Left forelimb (tissue), 1 donor: ENCODE results near the gene TRIM66.

Experiments used
- DNase-seq: peaks from one replicate; pipeline ENCODE4 v3.0.0-alpha.2; 2018; ENCODE audit warnings: low spot score

TRIM66 gene

DNA sequence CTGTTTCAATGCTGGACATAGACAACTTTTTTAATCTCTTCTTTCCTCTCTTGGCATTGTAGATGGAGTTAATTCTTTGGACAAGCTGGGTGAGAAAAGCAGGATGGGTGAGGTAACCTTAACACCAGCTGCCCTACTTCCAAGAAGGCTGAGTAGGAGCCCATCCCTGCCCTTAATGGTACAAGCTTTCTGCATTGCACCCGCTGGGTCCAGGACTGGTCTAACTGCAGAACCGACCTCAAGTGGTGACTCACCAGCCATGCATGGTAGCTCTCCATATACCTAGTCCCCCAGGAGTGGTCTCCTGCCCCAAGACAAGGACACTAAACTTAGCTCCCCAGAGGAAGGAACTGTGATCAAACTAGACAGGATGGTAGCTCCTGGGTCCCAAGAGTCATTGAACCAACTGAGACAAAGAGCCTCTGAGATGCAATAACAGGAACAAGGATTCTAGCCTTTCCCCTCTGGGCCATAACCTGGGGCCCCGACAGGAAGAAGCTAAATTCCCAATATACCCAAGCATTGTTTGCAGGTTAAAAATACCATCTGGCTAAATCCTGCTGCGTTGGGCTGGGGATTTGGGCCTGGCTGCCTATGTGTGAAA, 32.3 kb upstream of the TRIM66 start:
- DNase-seq, result no peak

- DNase-seq, result no peak
Measured at GRCh38 chr11:8713760-8714454, 31.4 kb upstream of the TRIM66 start.

DNA sequence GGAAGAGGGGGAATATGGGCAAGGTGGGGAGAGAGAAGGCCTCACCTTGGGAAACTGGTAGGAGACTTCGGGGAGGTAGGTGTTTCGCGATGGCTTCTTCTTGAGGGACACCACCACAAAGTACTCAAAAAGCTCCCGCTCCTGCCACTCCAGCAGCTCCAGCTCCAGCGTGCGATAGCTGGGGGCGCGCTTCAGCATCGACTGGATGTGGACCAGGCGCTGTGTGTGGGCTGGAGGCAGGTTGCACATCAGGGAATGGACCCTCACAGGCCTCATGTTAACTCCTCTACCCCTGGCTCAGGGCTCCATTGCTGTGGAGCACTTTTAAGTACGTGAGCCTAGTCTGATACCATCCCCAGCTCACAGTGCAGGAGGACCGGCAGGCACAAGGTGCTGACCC, 30.0 kb upstream of the TRIM66 start:
- no peak for DNase-seq

DNA sequence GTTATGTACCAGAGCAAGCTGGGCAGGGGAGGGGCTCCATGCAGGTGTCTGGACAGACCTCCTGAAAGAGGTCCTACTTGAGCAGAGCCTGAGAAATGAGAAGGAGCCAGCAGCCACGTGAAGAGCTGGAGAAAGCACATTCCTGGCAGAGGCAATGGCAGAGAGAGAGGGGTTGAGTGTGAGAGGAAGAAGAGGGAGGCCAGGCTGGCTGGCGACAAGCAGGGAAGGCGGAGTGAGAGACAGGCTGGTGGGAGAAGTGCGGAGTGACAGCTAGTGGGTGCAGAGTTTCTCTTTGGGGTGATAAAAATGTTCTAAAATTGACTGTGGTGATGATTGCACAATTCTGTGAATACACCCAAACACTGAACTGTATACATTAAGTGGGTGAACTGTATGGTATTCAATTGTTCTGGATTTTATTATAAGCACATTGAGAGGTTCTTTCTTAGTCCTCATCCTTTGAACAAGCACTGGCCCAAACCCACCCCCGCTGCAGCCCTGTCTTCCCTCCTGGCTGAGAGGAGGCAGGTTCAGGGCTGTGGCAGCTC, 29.5 kb upstream of the TRIM66 start:
- DNase-seq, result no peak

GRCh38 chr11:8709777-8710176, 27.3 kb upstream of the TRIM66 start:
- DNase-seq, result no peak

DNA sequence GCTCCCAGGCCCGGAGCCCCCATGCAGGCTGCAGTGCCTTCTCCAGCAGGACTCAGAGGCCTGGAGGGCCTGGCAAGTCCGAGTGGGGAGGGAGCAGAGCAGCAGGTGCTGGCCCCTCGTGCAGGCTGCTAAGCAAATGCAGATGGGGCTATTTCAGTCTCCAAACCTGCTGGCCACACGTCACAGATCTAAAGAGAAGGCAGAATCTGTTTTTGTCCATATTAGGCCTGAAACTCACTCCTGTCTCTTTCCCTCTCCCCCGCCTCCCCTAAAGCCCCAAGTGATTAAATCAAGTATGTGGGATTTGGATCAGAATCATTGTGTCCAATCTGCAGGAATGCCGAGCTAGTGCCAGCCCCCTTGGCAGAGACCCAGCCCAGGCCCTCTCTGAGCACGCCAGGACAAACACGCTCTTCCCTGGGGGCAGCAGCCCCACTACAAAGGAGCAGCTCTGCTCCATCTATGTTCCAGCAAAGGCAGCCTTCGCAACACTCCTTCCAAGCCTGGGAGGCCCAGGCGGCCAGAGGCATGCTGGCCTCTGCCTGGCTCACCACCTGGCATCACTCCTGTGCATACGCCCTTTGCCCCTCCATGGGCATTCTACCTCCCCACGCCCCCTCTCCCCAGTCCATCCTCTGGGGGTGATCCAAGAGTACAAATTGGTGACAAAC, 26.7 kb upstream of the TRIM66 start:
- peak; percentile 92 for DNase-seq

DNA sequence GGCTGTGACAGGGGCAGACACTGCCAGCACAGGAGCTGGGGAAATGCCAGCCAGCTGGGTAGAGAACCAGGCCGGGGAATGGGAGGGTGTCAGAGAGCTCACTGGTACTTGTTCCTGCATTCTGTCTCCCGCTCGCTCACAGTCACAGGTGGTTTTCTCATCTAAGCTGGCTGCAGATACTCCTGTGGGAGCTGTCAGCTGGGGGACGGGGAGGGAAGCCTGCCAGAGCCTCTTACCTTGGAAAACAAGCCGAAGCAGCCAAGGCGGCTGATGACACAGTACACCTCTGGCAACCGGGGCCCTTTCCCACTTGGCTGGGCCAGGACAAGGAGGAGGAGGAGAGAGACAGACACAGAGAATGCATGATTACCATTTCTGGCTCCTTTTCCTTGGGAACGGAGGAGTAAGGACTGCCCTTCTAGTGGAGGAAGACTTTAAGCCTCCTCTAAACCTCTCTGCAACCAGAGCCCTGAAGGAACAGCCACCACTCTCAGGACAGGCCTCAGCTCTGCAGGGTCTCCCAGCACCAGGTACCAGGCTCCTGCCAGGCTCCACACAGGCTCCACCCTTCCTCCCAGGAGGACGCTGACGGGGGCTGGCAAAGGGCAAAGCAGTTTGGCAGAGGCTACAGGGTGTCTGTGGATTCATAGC, 25.2 kb upstream of the TRIM66 start:
- peak; percentile 87 for DNase-seq

GRCh38 chr11:8706673-8707432, 24.4 kb upstream of the TRIM66 start:
- DNase-seq, result no peak

DNA sequence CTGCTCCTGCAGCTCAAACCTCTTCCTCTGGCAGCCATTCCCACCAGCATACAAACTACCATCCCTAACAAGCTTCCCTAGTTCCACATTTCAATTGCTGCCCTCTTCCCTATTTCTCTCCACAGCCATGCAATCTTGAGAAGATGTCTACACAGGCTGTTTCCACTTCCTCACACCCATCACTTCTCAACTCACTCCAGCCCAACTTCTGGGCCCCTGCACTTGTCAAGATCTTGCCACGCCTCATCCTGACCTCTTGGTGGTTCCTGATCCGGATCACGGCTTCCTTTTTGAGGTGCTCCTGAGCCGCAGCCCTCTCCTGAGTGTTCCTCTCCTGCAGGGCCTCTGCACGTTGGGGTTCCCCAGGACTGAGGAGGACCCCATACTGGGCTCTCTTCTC, 22.7 kb upstream of the TRIM66 start:
- DNase-seq, result no peak

DNA sequence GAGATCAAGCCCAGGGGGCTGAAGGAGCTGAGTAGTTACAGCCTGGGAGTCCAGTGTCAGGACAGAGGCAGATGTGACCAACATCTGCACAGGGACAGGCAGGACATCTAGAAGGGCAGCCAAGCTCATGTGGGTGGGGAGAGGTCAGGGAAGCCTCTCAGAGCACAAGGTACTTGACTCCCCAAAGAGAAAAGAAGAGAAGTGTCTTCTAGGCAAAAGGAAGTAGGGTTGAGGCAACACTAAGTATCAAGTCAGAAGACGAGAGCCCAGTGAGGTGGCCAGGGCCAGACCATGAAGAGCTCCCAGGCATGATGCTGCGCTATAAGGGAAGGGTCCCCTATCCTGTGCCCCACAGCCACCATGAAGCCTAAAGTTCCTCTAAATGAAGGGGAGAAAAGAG, 21.7 kb upstream of the TRIM66 start:
- no peak for DNase-seq

- DNase-seq, result no peak
Measured at GRCh38 chr11:8702598-8702915, 20.1 kb upstream of the TRIM66 start.

DNA sequence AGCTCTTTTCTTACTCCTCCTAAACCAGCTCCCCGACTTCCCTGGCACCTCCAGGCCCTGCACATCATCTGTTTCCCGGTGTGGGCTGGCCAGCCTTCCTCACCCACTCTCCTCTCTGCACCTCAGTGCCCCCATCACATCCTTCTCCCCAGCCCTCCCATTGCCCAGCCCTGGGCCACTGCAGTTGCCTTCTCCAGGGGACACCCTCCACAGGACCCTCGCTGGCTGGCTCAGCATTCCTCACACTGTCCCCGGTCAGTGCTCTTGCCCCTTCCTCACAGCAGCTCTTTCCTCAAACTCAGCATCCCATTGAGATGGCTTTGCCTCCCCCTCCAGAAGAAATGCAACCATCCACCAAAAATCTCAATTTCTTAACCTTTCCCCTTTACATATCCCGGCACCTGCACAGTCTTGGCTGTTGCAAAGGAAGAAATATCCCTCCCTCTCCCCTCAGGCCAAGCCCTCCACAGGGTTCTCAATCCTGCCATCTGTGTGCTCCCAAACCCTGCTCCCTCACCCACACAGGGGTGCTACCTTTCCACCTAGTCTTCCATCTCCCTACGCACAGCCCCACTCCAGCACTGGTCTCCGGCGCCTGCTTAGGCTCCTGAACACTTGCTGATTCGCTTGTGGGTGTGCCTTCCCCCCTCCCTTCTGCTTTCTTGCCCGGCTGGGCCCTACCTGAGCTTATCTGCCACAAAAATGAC, 19.6 kb upstream of the TRIM66 start:
- DNase-seq, result no peak

DNA sequence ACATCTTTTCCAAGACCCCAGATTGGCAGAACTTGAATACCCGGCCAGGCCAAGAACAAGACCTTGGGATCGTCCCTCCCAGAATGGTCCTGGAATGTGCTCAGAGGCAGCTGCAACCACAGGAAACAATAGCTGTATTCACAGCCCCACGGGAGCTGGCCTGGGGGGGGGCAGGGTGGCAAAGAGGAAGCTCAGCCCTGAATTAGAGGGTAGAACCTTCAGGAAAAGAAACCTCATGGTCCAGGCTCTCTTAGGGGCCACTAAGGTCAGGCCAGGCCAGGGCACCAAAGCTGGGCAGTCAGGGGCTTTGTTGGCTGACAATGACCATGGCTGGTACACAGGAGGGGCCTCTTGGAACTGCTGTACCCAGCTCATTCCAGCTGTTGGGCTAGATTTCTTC, 17.4 kb upstream of the TRIM66 start:
- DNase-seq, result no peak

GRCh38 chr11:8698917-8699441, 16.5 kb upstream of the TRIM66 start:
- no peak for DNase-seq

- no peak for DNase-seq
Measured at GRCh38 chr11:8698379-8698851, 15.9 kb upstream of the TRIM66 start.

DNA sequence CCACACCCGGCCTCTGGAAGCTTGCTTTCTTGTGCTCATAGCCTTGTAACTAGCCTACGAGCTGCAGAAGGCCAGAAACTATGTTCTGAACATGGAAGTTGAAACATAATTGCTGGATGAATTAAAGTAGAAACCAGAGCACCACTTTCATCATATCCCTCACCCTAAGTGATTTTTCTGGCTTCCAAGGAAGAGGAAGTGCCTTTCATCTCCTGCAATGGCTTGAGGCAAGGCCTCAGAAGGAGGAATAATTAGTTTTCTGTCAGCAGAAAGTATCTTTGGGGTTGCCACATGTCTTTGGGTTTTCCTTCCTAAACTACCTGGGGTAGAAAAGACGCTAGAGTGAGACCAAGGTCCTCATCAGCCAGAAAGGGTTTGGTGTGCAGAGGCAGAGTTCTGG, 14.6 kb upstream of the TRIM66 start:
- DNase-seq, result no peak

DNA sequence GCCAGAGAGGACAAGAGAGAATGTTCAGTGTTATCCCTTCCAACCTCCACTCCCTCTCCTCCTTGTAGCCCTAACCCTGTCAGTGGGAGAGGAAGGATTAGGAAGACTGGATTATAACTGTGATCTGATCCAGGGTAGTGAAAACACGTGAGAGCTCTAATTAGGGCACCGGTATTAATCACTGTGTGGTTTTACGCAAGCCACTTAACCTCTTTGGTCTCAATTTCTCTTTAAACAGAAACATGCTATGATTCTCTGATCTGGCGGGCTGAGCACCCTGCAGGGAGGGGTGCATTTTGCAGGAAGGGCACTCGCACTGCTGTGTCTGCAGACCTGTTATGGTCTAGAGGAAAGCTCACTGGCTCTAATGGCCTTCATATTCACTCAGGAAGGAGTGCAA, 11.7 kb upstream of the TRIM66 start:
- DNase-seq, result no peak

GRCh38 chr11:8693555-8693954, 11.1 kb upstream of the TRIM66 start:
- DNase-seq, result no peak

GRCh38 chr11:8693010-8693551, 10.6 kb upstream of the TRIM66 start:
- no peak for DNase-seq

GRCh38 chr11:8692417-8692816, 10.0 kb upstream of the TRIM66 start:
- DNase-seq, result no peak

DNA sequence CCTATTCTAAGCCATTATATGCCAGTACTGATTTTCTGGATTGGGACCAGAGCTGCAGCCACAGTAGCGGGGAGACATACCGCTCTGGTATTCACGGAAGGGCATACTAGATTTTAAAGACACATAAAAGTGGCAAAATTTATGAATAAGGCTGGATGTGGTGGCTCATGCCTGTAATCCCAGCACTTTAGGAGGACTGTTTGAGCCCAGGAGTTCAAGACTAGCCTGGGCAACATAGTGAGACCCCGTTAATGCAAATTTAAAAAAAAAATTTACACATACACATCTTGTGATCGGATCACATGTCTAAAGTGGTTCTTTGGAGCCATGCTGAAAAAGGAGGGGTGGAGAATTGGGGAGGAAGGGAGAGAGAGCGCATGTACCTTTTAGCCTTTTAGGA, 9.1 kb upstream of the TRIM66 start:
- DNase-seq, result peak; percentile 18
